Stimulated activated CD8-positive, alpha-beta memory T cell treated with anti-CD3 and anti-CD28 coated beads, Interleukin-2, amount 100 ng/mL, for 48 hours (primary cell): ENCODE results near the gene UBQLNL.

ENCODE experiments used
- DNase-seq, 2 donors: peaks; one replicate each; pipeline ENCODE4 v3.0.0-alpha.2; 2020; ENCODE audit warnings: low read depth in 2 of 2

The UBQLNL gene

DNA sequence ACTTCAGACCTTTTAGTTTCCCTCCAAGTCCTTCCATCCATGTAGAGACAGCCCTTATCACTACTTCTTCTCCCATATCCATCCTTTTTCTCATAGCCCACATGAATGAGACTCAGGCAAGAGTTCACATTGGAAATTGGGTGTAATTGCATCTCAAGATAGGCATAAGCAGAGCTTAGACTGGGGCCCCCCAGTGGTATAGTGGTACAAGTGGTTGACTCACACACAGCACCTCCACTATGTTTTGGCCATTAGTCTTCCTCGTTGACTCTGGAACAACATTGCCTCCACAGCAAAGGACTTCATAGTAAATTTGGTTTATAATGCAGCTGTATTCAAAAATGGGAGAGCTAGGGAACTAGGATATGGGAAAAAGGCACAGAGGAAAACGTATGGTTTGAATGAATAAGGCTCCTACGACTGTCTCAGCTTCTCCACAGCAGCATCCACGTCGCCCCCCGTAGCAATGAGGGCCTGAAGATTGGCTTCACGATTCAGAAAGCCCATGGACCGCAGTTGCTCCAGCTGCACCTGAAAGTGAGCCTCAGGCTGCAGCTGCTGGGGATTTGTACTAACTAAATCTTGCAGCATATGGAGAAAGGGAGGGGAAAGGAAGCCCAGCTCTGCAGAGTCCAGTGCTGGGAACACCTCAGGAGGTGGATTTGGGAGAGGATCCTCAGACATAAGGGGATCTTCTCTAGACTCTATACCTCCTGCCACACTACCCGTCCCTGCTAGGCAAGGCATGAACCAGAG, 9.1 kb downstream of the UBQLNL start:
- DNase-seq: no peak

DNA sequence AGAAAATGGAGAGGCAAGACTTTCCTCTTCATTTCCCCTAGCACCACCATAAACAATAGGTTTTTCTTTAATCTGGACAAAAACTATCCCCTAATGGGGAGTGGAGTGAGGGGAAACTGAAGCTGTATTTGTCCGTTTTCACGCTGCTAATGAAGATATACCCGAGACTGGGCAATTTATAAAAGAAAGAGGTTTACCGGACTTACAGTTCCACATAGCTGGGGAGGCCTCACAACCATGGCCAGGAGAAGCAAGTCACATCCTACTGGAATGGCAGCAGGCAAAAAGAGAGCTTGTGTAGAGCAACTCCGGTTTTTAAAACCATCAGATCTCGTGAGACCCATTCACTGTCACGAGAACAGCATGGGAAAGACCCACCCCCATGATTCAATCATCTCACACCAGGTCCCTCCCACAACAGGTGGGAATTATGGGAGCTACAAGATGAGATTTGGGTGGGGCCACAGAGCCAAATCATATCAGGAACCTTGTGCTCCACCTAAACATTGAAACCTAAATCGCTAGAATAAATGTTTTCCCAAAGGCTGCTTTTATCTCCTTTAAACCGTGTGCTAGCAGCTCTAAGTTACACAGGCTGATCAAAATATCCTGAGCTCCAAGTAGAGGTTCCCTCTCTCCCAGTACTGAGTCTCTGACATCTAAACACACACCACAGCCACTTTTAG, 11.0 kb downstream of the UBQLNL start:
- DNase-seq: no peak

DNA sequence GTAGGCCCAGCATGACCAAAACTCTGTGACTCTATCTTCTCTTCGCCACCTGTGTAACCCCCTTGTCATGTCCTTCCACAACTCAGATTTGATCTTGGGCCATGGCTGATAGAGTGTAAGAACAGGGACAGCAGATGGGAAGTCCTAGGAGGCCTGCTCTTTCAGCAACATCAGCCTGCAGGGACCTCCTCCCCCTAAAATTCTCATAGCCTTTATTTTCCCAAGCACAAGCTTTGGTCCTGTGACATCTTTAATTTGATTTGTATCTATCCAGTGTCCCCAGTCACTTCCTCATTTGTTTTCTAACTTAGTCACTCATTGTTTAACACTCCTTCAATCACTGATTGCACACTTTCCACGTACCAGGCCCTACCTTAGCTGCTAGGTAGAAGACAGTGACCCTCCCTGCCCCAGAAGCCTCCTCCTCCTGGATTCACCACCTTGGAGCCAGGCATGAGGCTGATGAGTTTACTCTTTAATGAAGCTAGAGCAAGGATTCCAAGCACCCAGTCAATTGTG, 12.0 kb downstream of the UBQLNL start:
- no peak for DNase-seq

DNA sequence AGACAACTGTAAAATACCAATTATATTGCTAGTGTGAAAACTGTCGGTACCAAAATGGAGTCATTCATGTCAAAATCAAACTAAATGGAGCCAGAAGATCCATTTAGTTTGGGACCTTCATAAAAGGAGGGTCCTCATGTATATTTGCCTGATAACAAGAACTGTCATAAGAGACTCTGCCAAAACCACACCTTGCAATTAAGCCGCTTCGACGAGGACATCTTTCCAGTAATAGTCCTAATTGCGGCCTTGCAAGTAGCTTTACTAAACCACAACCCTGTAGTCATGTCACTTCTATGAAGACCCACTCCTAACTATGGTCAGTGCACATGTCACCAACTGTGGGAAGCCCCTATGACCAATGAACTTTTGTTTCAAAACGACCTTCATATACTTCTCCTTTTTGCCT, 16.1 kb downstream of the UBQLNL start:
- DNase-seq: no peak

DNA sequence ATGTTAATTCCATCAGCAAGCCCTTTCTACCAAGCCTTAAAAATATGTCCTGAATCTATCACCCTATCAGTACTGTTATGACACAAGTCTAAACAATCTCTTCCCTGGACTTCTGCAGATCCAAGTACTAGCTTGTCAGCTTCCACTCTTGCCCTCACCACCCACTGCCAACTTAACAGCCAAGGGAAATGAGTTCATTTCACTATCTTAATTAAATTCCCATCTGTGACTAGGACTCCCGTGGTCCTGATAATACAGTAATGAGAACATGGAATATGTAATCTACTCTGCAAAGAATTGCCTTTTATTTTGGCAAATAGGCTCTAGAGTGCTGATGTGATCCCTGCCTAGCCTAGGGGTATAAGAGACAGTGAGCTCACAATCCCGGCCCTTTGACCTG, 16.8 kb downstream of the UBQLNL start:
- DNase-seq: no peak

DNA sequence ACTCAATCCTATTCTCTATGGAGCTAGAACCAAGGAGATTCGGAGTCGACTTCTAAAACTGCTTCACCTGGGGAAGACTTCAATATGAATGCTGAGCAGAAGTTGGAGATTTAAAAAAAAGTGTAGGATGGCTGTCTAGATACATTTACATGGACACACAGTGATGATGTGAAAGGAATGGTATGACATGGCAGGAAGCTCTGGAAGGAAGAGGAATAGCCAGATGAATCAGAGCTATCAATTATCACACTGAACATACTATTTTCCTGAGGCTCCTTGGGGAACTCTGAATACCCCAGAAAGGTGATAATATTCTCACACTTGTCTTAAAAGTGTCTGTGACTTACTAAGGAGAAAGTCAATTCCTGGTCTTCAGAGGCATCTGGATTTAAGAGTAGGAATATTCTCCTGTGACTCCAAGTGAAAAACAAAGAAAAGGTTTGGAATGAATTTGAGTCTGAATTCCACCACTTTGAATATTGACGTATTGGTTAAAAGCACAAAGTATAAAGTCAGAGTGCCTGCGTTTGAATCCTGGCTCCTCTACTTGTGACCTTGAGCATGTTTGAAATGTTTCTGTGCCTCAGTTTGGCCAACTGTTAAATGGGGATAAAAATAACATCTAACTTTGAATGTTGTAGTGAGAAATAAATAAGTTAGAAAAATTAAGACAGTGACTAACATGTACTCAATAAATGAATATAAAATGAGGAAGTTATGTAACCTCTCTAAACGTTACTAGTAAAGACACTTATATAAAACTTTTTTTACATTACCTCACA, 26.7 kb downstream of the UBQLNL start:
- no peak for DNase-seq

DNA sequence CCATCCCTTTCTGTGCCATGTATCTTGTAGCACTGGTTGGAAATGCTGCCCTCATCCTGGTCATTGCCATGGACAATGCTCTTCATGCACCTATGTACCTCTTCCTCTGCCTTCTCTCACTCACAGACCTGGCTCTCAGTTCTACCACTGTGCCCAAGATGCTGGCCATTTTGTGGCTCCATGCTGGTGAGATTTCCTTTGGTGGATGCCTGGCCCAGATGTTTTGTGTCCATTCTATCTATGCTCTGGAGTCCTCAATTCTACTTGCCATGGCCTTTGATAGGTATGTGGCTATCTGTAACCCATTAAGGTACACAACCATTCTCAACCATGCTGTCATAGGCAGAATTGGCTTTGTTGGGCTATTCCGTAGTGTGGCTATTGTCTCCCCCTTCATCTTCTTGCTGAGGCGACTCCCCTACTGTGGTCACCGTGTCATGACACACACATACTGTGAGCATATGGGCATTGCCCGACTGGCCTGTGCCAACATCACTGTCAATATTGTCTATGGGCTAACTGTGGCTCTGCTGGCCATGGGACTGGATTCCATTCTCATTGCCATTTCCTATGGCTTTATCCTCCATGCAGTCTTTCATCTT, 27.6 kb downstream of the UBQLNL start:
- no peak for DNase-seq

DNA sequence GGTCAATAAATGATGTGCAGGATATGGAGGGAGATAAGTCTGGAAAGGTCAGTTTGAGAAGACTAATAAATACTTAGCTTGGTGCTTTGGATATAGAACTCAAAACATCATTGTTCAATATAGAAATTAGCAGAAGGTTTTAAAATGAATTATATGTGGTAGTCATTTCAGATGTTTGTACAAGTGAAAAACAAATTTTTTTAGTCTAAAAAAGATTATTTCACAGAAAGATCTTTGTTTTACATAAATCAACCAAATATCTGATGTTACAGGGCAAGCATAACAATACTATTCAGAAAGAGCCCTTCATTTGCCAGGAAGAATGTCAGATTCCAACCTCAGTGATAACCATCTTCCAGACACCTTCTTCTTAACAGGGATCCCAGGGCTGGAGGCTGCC, 28.1 kb downstream of the UBQLNL start, which contains the start of gene OR52D1:
Gene OR52D1, plus strand, starts transcription at position 301 of the 400 bp plus-strand sequence. Its CDS starts 22 bp downstream, at position 323.
- DNase-seq: no peak

DNA sequence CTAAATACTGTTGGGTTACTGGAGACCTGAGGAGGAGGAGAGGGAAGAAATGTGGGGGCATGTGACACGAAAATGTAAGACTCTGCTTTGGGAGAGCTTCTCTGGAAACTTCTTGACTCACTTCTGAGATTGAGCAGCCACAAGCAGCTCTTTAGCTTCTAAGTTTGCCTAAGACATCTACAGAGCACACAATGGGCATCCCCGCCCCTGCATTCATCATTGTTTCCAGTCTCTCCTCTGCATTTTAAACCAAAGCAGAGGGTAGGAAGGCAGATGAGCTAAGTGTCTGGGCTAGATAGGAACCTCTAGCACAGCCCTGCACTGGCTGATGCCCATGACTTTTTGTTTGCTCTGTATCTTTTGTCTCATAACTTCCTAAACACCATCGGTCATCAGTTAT, 30.1 kb downstream of the UBQLNL start:
- DNase-seq: peak in 1 of 2 donors; percentile 4

DNA sequence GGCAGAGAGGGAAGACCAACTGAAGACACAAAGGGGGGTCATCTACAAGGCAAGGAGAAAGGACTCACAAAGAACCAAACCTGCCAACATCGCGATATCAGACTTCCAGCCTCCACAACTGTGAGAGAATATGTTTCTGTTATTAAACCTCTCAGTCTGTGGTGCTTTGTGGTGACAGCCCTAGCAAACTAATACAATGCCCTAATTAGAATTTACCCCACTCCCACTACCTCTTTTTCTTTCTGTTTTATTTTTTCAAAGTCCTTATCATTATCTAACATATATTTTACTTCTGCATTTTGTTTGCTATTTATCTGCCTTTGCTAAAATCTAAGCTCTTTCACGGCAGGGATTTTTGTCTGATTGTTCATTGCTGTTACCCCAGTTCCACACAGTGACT, 30.5 kb downstream of the UBQLNL start:
- DNase-seq: no peak

DNA sequence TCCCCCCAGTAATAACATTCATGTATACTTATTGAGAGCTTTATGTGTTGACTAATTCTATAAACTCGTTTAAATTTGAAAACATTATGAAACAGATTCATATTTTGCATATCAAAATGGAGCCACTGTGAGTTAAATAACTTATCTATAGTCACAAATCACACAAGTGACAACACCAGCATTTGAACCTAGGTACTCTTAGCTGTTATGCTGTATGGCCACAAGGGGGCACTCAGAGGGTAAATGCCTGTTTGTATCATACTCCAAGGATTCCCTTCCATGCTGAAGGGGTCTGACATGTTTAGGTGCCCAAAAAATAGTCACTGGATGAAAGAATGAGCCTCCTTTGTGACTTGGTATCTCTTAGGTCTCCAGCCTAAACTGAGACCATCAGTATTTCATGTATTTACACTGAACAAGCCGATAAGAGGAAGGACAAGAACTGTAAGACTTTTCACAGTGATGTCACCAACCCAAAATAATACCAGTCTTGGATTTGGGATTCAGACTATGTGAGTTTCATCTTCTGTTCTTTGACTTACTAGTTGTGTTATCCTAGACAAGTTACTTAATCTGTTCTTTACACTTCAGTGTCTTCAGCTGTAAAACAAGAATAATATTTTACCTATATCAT, 40.2 kb downstream of the UBQLNL start:
- DNase-seq: peak in 1 of 2 donors; percentile 3

DNA sequence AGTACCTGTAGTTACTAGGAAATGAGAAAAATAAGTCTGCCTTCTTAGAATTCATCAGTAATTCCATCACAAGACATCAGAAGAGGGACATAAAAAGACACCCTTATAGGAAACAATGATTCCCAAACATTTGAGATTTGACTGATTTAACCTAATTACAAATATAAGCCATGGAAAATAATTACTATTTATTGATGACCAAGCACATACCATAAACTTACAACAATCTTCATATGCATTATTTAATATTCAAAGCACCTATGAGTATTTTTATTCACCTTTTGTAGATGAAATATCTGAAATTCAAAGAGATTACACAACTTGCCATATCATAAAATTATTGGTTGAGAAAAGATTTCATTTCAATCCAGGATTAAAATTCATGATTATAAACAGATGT, 42.6 kb downstream of the UBQLNL start:
- DNase-seq: no peak

DNA sequence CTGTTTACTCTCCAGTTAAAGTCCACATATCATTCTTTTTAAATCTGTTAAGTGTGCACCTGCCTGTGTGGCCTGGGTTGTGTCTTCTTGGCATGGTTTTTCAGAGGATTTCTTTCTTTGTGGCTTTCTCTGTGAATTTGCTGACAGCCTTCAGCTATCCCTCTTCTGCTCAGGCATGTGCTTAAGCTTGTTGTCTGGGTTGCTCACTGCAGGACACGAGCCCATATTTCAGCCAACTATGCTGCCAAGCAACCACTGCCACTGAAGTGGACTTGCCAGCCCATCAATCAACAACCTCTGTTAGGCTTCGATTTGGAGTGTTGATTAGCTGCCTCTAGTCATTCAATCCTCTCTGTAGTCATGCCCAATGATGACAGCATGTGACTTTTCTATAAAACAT, 49.0 kb downstream of the UBQLNL start:
- no peak for DNase-seq
